Activated B cell treated with CpG ODN at 0.5 μM for 24 hours (primary cell): ENCODE data around the gene ARHGAP30. TPM values are rescaled to one million over a fixed set of nuclear protein-coding genes. Genes with fewer than 3 reads are reported as not detected.

Experiments
- ATAC-seq: fragments of 200-7000 bp; cut with Tn5 transposase; one replicate; pipeline ENCODE4 v1.10.0; 2021; ENCODE audit warnings: low read depth, mild to moderate bottlenecking, moderate library complexity
- CTCF ChIA-PET: fragments of 350-600 bp; sonication (Branson Sonifier 250); formaldehyde crosslinking; loops from one replicate; lab custom pipeline; 2021; ENCODE audit warnings: antibody characterized with exemption; lab: Charles Lee
- POLR2A ChIA-PET: fragments of 350-600 bp; sonication (Branson Sonifier 250); formaldehyde crosslinking; loops from one replicate; lab custom pipeline; 2021; ENCODE audit warnings: antibody characterized with exemption; lab: Charles Lee
- DNase-seq: peaks from one replicate; pipeline ENCODE4 v3.0.0; 2022
- H3K27ac Mint-ChIP-seq: one replicate; pipeline ENCODE4 v1.8.0; 2020; ENCODE audit warnings: mixed read lengths
- H3K27me3 Mint-ChIP-seq: one replicate; pipeline ENCODE4 v1.8.0; 2021; ENCODE audit warnings: mixed read lengths
- H3K36me3 Mint-ChIP-seq: one replicate; pipeline ENCODE4 v1.8.0; 2021; ENCODE audit warnings: low read depth, mixed read lengths
- H3K4me1 Mint-ChIP-seq: one replicate; pipeline ENCODE4 v1.8.0; 2021; ENCODE audit warnings: mixed read lengths
- H3K4me3 Mint-ChIP-seq: one replicate; pipeline ENCODE4 v1.8.0; 2020; ENCODE audit warnings: mild to moderate bottlenecking, mixed read lengths
- H3K9me3 Mint-ChIP-seq: one replicate; pipeline ENCODE4 v1.8.0; 2020; ENCODE audit warnings: mixed read lengths
- intact Hi-C: fragments of 100-400 bp; cut with micrococcal nuclease; formaldehyde crosslinking; loops from one replicate; pipeline ENCODE4 v1.15.1; 2024
- total RNA-seq: library from RNA; stranded (reverse); gene quantifications from 2 replicates; pipeline ENCODE4 v1.2.3, GENCODE V29; 2022
- TF ChIP-seq, protein P1 (sequence below): fragments of 200-600 bp; IDR thresholded peaks from one replicate; pipeline ENCODE4 v1.8.0; 2022; ENCODE audit warnings: antibody characterized with exemption, mild to moderate bottlenecking

Gene ARHGAP30
- total RNA-seq, 1 donor from 2014 or later: 158 TPM

DNA sequence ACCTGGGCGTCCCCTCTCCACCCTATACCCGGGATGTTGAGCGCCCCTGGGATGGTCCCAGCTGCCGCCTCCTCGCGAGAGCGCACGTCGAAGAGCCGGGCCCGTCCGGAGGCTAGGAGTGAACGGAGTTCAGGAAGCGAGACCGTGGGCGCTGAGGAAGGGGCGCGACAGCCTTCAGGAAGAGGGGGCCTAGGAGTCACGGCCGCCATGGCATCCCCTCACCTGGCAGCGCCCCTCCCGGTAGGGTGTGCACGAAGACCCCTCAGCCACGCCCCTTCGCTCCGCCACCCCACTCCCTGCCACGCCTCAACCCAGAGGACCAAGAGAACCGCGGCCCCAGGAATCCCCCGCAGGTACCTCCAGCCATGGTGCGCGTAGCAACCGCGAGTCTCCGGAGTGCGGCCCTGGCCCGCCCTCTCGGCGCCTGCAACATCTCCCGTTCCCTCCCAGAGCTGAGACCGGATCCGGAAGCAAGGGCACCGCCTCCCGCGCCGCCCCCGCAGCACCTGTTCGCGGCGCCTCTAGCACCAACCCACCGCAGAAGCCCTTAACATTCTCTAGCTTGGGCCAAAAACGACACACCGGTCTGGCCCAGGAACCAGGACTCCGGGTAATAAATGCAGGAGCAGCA is 31.1 kb downstream of the ARHGAP30 start, which contains the start of gene TSTD1:
Gene TSTD1 (minus strand): TSS at position 442 of the 631 bp plus-strand sequence. CDS start 75 bp downstream, at position 367.
- peaks cover 53% of the 10 kb centered on the region for H3K4me1 Mint-ChIP-seq
- TF ChIP-seq, protein P1, sequence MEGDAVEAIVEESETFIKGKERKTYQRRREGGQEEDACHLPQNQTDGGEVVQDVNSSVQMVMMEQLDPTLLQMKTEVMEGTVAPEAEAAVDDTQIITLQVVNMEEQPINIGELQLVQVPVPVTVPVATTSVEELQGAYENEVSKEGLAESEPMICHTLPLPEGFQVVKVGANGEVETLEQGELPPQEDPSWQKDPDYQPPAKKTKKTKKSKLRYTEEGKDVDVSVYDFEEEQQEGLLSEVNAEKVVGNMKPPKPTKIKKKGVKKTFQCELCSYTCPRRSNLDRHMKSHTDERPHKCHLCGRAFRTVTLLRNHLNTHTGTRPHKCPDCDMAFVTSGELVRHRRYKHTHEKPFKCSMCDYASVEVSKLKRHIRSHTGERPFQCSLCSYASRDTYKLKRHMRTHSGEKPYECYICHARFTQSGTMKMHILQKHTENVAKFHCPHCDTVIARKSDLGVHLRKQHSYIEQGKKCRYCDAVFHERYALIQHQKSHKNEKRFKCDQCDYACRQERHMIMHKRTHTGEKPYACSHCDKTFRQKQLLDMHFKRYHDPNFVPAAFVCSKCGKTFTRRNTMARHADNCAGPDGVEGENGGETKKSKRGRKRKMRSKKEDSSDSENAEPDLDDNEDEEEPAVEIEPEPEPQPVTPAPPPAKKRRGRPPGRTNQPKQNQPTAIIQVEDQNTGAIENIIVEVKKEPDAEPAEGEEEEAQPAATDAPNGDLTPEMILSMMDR: no peak
- H3K27ac Mint-ChIP-seq: peak within 1 kb of the TSS; percentile 95
- ChIA-PET POLR2A (interaction anchor here (0.5 to 5.3 kb wide), 22 partner anchors 8 to 527 kb away, joined by 3 to 41 read pairs (median 4); partner anchors contain the start of genes ARHGAP30, DEDD, F11R and KLHDC9), CTCF (interaction anchor here (1.4 to 4.6 kb wide), 6 partner anchors 18 to 87 kb away, joined by 3 to 31 read pairs (median 6); partner anchors contain the start of genes ARHGAP30, F11R and KLHDC9)
- peak; percentile 80 for DNase-seq
- ATAC-seq: peak; percentile 84
- H3K27me3 Mint-ChIP-seq: no peaks in the 10 kb centered on the region
- H3K36me3 Mint-ChIP-seq: peaks cover 47% of the 10 kb centered on the region
- peak within 1 kb of the TSS; percentile 91 for H3K4me3 Mint-ChIP-seq
- no peaks in the 10 kb centered on the region for H3K9me3 Mint-ChIP-seq
- intact Hi-C loops: loop anchor here (1.0 kb wide), 3 partner anchors 8 to 41 kb away; partner anchors contain the start of gene F11R

DNA sequence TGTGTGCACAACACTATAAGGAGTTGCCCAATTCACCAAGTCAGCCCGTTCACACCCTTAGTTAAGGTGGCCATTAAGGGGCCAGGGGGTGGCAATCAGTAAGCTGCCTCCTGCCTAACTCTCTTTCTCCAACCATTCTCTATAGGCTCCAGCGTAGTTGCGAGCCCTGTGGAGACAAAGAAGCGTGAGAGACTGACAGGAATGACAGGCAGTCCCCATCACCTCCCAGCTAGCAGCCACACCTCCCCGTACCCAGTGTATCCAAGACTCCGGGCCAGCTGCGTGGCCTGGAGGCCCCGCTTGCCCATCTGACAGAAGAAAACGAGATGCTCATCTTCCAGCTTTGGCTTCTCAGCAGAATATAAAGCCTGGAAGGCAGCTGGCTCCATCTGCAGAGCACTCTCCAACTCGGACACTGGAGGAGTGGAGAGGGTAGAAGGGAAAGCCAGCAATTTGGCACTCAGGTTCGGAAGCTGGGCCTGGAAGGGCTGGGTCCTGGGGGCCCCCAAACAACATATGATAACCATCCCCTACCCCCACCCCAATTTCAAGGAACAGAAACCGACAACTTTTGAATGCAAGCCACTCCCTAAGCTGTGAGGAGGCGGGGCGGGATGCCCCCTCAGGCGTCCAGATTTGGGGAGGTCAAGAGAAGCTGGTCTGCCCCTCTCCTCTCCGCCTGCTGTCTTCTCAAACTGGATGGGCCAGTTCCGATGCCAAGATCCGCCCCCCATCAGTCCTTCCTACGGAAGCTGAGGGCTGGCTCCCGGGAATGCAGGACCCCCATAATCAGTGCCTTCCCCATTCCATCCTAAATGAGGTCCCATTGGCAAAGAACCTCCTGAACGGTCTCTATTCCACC is 31.8 kb downstream of the ARHGAP30 start:
- CTCF ChIA-PET: interaction anchor here (1.4 to 1.7 kb wide), 3 partner anchors 32 to 86 kb away, joined by 3 to 13 read pairs (median 4); partner anchors contain the start of gene ARHGAP30
- H3K9me3 Mint-ChIP-seq: no peaks in the 10 kb centered on the region
- TF ChIP-seq, protein P1: no peak
- H3K4me1 Mint-ChIP-seq: peaks cover 47% of the 10 kb centered on the region
- intact Hi-C loops: loop anchor here (1.0 kb wide), 2 partner anchors 8 to 41 kb away; no protein-coding TSS in a partner anchor
- peak overlapping the region; percentile 95 for H3K27ac Mint-ChIP-seq
- peak overlapping the region; percentile 91 for H3K4me3 Mint-ChIP-seq
- DNase-seq: no peak
- no peaks in the 10 kb centered on the region for H3K27me3 Mint-ChIP-seq
- no peak for ATAC-seq
- peaks cover 43% of the 10 kb centered on the region for H3K36me3 Mint-ChIP-seq
- POLR2A ChIA-PET: interaction anchor here (0.5 to 5.3 kb wide), 15 partner anchors 9 to 528 kb away, joined by 3 to 41 read pairs (median 8); partner anchors contain the start of genes ARHGAP30, DEDD, F11R and KLHDC9

GRCh38 chr1:161033751-161034150 is 35.9 kb downstream of the ARHGAP30 start:
- Mint-ChIP-seq H3K36me3 (peaks cover 12% of the 10 kb centered on the region), H3K27me3 (no peaks in the 10 kb centered on the region), H3K4me1 (peaks cover 27% of the 10 kb centered on the region), H3K27ac (no peak overlapping the region), H3K9me3 (no peaks in the 10 kb centered on the region), H3K4me3 (no peak overlapping the region)
- no peak for DNase-seq
- intact Hi-C loops: no loop called here
- ChIA-PET CTCF (interaction anchor here (0.9 kb wide), 1 partner anchor 37 kb away, joined by 3 read pairs; no protein-coding TSS in a partner anchor), POLR2A (interaction anchor here (0.9 kb wide), 1 partner anchor 13 kb away, joined by 7 read pairs; no protein-coding TSS in a partner anchor)
- ATAC-seq: no peak
- TF ChIP-seq, protein P1: no peak

- ATAC-seq: no peak
- ChIA-PET POLR2A (interaction anchor here (0.7 kb wide), 1 partner anchor 9 kb away, joined by 4 read pairs; no protein-coding TSS in a partner anchor), CTCF (no interaction called here)
- Mint-ChIP-seq H3K4me1 (peaks cover 16% of the 10 kb centered on the region), H3K9me3 (no peaks in the 10 kb centered on the region), H3K27ac (no peak overlapping the region), H3K27me3 (no peaks in the 10 kb centered on the region), H3K4me3 (no peak overlapping the region), H3K36me3 (peaks cover 11% of the 10 kb centered on the region)
- intact Hi-C loops: no loop called here
- no peak for DNase-seq
- TF ChIP-seq, protein P1: no peak
Measured at GRCh38 chr1:161032409-161032808, 37.3 kb downstream of the ARHGAP30 start.
